SKM-1 (cell line): Measurements from ENCODE around the gene ATP8B1.
A peak's percentile ranks its signal among the peaks of the same experiment; 100 is the strongest.

Source experiments
- DNase-seq: peaks from one replicate; lab custom pipeline; 2025; ENCODE audit not compliant: unreplicated experiment; lab: John Stamatoyannopoulos, UW

The ATP8B1 gene

DNA sequence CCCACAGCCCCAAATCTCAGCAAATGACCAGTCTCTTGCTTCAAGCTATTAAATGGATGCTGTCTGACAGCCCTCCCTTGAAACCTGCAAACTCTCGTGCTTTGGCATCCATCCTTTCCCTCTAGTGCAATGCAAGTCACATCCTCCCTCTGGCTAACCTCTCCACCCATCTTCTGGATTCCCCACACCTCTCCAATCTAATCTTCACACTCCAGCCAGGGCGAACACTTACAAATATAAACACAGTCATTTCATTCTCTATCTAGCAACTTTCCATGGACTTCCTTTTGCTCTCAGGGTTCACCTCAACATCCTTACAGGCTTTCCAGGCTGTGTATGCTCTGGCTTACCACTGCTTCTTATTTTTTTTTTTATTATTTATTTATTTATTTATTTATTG is 171.4 kb downstream of the ATP8B1 start:
- no peak for DNase-seq

DNA sequence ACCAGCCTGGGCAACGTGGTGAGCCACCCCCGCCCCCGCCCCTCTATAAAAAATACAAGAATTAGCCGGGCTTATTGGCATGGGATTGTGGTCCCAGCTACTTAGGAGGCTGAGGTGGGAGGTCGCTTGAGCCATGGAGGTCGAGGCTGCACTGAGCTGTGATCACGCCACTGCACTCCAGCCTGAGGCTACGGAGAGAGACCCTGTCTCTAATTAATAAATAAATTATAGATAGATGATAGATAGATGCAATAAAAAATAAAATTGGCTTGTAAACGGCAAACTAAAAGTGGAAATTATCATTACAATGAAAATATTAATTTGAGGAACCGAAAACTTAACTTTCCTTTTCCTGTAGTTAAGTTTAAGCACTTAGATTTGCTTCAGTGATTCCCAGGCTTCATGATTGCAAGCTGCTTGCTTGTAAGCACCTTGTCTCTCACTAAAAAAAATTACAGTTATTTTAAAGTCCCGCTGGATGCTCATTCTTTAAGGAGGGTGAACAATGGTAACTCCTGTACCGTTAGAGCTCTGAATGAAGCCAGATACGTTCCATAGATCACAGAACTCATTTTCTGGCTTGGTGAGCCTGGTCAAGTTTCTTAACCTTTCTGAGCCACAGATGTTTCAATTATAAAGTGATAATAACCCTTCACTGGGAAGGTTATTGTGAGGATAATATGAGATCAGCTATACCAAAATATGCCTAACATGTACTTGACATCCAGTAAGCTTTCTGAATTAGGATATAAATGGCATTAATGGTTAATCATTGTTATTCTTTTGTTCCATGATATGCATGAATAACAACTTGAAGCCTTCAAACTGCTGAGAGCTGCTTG is 172.1 kb downstream of the ATP8B1 start:
- DNase-seq = no peak

- DNase-seq = peak; percentile 82
These were observed 172.9 kb downstream of the ATP8B1 start for GRCh38 chr18:57630002-57630753.

- DNase-seq = no peak
These were observed 173.7 kb downstream of the ATP8B1 start for GRCh38 chr18:57629422-57629821.

DNA sequence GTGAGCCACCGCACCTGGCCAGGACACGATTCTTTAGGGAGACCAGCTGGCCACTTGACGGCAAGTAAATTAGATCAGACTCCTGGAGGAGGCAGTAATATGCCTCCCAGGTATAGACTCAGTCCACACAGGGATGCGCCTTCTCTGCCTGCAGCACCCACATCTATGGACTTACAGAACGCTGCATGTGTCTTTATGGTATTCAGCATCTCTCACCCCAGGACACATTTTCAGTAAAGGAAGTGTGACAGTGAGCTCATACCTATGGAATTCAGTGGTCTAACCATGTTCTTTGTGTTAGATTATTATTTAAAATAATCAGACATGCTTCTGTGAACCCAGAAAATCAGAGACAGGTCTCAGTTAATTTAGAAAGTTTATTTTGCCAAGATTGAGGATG is 175.6 kb downstream of the ATP8B1 start:
- DNase-seq = no peak

- DNase-seq = no peak
These were observed 178.1 kb downstream of the ATP8B1 start for GRCh38 chr18:57624988-57625387.

GRCh38 chr18:57621246-57621604 is 181.9 kb downstream of the ATP8B1 start:
- no peak for DNase-seq

GRCh38 chr18:57619876-57620275 is 183.2 kb downstream of the ATP8B1 start:
- DNase-seq = no peak

DNA sequence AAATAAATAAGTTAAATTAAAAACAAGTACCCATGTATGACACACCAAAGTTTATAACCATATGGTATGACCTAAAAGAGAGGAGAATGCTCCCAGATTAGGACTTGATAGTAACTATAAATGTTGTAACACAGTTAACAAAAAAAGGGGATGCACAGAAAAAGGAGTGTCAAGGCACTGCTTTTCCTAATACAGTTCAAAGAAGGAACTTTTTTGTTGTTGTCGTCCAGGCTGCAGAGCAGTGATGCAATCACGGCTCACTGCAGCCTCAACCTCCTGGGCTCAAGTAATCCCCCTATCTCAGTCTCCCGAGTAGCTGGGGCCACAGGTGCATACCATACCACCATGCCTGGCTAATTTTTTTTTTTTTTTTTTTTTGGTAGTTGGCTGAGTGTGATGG is 184.2 kb downstream of the ATP8B1 start:
- DNase-seq = no peak

DNA sequence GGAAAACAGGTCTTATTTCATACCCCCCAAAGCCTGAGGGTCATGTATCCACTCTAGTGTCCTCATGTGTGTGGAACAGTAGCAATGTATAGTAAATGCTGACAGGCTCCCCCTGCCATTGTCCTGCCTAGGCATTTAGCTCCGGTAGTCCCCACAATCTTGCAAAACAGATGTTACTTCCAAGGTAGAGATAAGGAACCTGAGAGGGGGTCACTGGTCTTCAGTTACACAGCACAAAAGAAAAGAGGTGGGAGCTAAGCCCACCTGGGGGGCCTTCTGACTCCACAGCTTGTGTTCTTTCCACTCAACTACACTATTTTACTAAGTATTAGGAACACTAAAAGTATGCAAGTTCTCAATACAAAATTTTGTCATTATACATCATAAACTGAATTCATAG is 199.2 kb downstream of the ATP8B1 start:
- no peak for DNase-seq
